Fibroblast of the conjunctiva (primary cell): ENCODE measurements around the gene PCDHGB5.

Source experiments
- DNase-seq: peaks from one replicate; pipeline ENCODE4 v3.0.0-alpha.2; 2010; ENCODE audit warnings: low read depth

Gene PCDHGB5

DNA sequence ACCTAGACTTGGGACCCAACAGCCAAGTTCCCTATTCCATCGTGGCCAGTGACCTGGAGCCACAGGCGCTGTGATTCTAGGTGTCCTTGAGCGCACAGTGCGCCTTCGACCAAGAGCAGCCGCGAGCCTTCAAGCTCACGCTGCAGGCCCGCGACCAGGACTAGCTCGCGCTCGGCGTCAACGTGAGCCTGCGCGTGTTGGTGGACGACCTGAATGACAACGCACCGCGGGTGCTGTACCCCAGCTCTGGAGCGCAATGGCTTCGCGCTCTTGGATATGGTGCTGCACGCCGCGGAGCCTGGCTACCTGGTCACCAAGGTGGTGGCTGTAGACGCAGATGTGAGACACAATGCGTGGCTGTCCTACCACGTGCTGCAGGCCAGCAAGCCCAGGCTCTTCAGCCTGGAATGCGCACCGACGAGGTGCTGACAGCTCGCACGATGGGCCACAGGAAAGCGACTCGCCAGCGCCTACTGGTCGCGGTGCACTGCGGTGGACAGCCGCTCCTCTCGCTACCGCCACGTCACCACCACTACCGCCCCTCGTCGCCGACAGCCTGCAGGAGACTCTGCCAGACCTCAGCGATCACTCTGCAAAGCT is 43.9 kb downstream of the PCDHGB5 start:
- no peak for DNase-seq
